HTERT RPE-1 (cell line): Measurements from ENCODE around the gene COL4A6.
"Not testable (repeated sequence)": the region's sequence is repeated elsewhere in the genome, so short reads cannot be mapped to it uniquely, and the experiment has no call there.

Experiments used
- in situ Hi-C: fragments of 300-500 bp; cut with MboI; formaldehyde crosslinking; loops from 4 replicates; pipeline ENCODE4 v1.14.3; 2020; ENCODE audit warnings: low sequenced_read_pairs

The COL4A6 gene

GRCh38 chrX:108412783-108413182 is 25.4 kb downstream of the COL4A6 start:
- in situ Hi-C loops: no loop called here

GRCh38 chrX:108399418-108400165 is 38.6 kb downstream of the COL4A6 start:
- in situ Hi-C loops: no loop called here

GRCh38 chrX:108397627-108398391 is 40.4 kb downstream of the COL4A6 start:
- in situ Hi-C loops: no loop called here

- in situ Hi-C loops: no loop called here
Observed at GRCh38 chrX:108396986-108397385, 41.2 kb downstream of the COL4A6 start.

- in situ Hi-C loops: no loop called here
Observed at GRCh38 chrX:108396188-108396891, 41.9 kb downstream of the COL4A6 start.

GRCh38 chrX:108390976-108391717 is 47.1 kb downstream of the COL4A6 start:
- in situ Hi-C loops: not testable (repeated sequence)

- in situ Hi-C loops: no loop called here
Observed at GRCh38 chrX:108384783-108385182, 53.4 kb downstream of the COL4A6 start.

GRCh38 chrX:108380222-108380621 is 58.0 kb downstream of the COL4A6 start:
- in situ Hi-C loops: no loop called here

GRCh38 chrX:108376821-108377220 is 61.4 kb downstream of the COL4A6 start:
- in situ Hi-C loops: not testable (repeated sequence)

- in situ Hi-C loops: not testable (repeated sequence)
Observed at GRCh38 chrX:108375591-108375990, 62.6 kb downstream of the COL4A6 start.

- in situ Hi-C loops: no loop called here
Observed at GRCh38 chrX:108366644-108367406, 71.4 kb downstream of the COL4A6 start.

GRCh38 chrX:108362026-108362425 is 76.2 kb downstream of the COL4A6 start:
- in situ Hi-C loops: no loop called here

- in situ Hi-C loops: no loop called here
Observed at GRCh38 chrX:108361316-108361715, 76.9 kb downstream of the COL4A6 start.

GRCh38 chrX:108359806-108360602 is 78.2 kb downstream of the COL4A6 start:
- in situ Hi-C loops: no loop called here

- in situ Hi-C loops: no loop called here
Observed at GRCh38 chrX:108353452-108353851, 84.8 kb downstream of the COL4A6 start.

- in situ Hi-C loops: no loop called here
Observed at GRCh38 chrX:108349210-108349609, 89.0 kb downstream of the COL4A6 start.

- in situ Hi-C loops: no loop called here
Observed at GRCh38 chrX:108348525-108348924, 89.7 kb downstream of the COL4A6 start.

- in situ Hi-C loops: no loop called here
Observed at GRCh38 chrX:108347800-108348199, 90.4 kb downstream of the COL4A6 start.

- in situ Hi-C loops: no loop called here
Observed at GRCh38 chrX:108344216-108344615, 94.0 kb downstream of the COL4A6 start.
